GM19395 (cell line): Measurements from ENCODE around the gene LRRC1.
"Not testable (repeated sequence)": the region's sequence is repeated elsewhere in the genome, so short reads cannot be mapped to it uniquely, and the experiment has no call there.

Experiments used
- ATAC-seq: cut with Tn5 transposase; IDR thresholded peaks from one replicate; pipeline ENCODE4 v1.9.1; 2021; ENCODE audit warnings: mild to moderate bottlenecking, moderate library complexity; ENCODE audit not compliant: unreplicated experiment

LRRC1 gene

DNA sequence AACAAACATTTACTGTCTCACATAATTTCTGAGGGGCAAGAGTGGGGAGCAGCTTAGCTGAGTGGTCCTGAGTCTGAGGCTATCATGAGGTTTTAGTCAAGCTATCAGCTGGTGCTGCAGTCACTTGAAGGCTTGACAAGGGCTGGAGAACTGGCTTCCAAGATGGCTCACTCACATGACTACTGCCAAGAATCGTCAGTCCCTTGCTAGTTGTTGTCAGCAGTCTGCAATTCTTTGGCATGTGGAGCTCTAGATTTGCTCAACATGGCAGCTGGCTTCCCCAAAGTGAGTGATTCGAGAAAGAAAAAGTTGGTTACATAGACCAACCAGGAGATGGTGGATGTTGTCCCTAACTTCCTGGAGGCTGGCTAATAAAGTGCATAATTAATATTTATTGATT lies 2.8 kb upstream of the LRRC1 start:
- ATAC-seq: no peak

DNA sequence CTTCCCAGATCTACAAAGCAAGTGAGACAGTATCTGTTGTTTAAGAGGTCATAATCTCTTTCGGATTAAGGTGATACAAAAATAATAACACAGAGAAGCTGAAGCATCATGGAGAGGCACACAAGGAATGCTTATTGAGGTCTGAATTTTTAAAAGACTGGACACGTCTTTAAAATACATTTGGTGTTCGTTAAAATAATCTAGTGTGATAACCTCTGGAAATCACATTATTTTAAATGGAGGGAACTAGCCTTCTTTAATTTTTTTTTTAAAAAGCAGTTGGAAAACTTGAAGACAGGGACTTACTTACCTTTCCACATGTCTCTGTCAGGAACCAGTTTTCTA lies 1.9 kb upstream of the LRRC1 start:
- no peak for ATAC-seq

DNA sequence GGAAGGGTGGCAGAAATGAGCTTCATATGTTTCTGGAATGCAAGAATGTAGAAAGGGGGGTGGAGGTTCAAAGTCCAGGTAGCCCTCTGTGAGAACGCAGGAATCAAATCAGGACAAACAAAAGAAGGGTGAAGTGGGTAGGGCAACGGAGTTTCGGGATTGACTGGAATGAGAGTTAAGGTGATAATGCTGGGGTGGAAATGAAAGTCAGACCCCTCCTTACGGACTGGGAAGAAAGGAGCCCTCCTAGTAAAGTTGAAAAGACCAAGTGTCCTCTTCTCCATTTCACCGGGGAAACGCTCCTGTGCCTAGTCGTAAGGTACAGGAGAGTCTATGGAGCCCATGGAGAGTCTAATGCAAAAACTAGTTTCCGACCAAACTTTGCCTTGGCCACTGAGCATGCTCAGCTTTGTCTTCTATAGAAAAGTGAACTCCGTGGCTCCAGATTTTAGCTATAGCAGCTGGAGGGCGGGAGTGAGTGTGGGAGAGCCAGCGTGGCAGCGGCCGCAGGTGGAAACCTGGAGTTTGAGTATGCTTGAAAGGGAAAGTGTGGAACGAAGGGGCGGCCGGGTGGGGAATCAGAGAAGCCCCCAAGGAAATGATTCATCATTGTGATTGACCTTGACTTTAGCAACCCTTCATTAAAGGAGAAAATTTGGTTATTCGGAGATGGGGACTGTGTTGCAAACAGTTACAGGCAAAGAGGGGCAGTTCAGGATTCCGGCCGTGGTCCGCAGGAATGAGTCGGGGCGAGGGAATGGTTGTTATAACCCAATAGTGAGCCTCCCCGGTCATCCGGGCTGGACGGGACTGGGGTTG lies 1.3 kb upstream of the LRRC1 start:
- peak; percentile 28 for ATAC-seq

DNA sequence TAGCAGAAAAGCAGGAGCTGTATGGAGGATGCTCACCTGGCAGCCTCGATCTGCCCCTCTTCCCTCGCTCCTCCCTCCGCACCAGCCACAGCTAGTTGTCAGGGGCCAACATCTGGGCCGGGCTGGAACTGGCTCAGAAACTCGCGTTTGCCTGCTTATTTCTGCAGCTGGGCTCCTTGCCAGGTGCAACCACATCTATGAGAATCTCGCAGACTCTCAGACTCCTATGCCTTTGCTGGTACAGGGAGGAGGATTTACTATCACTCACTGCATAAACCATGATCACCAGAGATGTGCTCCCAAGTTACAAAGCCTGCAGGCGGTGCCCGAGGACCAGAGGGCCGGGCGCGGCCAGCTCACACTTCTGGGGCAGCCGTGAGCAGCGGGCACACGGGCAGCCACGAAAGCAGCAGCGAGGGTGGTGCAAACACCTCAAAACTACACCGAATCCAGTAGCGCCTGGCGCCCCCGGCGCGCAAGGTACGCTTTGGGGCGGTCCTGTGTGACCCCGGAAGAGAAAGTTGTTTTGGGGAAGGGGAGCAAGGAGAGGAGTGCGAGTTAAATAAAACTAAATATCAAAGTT lies 577 bp upstream of the LRRC1 start:
- peak; percentile 63 for ATAC-seq

DNA sequence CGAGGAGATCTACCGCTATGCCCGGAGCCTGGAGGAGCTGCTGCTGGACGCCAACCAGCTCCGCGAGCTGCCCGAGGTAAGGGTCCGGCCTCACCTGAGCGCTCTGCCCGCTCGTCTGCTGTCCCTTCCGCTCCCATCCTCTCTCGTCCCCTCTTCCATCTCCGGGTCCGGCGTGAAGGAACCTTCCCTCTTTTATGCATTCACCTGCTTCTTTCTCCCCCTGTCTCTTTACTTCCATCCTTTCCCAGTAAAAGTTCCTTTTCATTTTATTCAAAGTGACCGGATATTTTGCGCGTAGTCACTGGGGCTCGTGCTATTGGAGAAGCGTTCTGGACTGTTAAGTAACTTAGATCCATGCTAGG lies 516 bp downstream of the LRRC1 start:
- ATAC-seq: peak; percentile 24

DNA sequence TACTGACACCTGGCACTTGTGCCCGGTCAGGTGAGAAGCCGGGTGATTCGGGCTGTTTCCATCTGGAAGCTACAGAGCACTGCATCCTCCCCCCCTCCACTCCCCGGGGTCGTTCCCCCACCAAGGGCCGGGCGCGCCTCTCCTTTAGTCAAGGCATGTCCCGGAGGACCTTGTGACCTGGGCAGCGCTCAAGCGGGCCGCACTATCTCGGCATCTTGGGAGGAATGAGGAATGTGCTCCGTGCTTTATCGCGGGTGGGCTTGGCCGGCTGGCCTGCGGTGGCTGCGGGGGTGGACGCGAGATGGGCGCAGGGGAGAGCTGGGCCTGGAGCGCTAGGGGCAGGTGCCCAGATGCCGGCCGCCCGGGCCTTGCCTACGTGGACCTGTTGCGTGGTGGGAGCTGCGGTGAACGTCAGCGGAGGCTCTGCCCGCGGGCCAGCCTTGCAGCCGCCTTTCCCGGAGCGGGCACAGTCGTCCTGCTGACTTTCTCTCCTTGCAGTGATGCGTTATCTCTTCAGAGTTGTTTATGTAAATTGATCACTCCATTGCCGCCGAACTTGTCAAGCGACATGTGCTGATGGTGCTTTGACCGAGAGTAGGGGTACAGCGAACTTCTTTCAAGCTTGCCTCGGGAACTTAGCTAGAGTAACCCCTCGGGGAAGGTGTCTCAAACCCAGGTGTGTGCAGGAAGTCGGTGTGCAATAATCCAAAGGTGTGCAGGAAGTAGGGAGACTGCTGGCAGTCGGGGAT lies 1.1 kb downstream of the LRRC1 start:
- ATAC-seq: no peak

DNA sequence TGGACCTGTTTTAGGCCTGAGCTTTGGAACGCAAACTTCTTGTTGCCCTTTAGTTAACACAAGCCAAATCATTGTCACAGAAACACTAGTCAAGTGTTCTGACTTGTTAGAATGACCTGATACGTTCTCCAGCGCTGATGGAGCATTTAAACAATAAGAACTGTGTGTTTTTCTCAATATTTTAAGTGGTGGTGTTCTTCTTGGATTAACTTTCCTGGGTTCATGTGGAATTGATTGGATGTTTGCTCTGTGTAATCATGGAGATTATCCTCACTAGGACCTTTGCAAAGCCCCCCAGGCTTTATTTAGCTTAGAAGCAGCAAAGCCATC lies 1.6 kb downstream of the LRRC1 start:
- ATAC-seq: no peak

DNA sequence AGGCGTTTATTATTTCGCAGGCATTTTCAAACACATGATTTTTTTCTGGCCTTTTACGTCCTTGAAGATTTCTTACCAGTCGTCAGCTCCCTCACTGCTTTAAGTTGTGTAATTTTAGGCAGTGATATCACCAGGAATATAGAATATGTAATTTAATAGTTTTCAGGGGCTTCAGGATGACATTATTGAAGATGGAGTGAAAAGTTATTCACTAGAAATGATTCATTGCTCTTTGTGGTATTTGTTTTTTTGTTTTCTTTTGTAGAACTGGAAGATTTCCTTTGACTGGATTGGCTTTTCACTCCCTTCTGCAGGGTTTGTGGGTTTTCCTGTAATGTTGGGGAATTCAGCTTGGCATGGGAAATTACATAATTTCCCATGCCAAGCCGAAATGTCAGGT lies 2.0 kb downstream of the LRRC1 start:
- no peak for ATAC-seq

DNA sequence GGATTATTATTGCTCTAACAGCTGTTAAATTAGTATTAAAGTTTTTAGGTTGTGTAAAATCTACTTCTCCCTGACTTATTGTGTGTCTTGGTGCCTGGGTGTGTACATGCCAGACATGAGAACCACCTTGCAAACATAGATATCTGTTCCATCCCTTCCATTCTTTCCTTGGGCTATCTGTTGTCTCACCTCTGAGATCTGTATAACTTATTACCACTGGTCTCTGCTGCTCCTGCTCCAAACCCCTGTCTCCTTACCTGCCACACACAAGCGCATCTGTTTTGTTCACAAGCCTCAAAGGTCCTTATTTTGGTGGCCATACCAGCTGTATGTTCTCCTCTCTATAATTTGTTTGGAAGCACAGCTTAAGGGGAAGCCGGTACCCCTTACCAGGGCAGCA lies 2.5 kb downstream of the LRRC1 start:
- ATAC-seq: no peak

DNA sequence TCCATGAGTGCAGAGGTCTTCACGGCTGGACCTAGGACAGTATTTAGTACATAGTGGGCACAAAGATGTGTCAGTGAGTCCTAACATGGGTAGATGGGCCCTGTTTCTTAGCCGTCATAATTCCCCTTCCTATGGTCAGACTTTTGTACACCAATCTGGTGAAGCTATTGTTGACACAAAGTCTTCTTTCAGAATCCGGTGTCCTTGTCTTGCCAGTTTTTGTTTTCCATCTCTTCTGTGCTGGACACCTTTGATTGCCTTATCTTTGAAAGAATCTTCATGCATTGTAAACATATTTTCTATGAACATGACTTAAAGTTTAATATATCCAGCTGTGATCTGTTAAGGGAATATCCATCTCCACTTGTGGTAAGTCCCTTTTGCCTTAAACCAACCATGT lies 4.5 kb downstream of the LRRC1 start:
- ATAC-seq: no peak

DNA sequence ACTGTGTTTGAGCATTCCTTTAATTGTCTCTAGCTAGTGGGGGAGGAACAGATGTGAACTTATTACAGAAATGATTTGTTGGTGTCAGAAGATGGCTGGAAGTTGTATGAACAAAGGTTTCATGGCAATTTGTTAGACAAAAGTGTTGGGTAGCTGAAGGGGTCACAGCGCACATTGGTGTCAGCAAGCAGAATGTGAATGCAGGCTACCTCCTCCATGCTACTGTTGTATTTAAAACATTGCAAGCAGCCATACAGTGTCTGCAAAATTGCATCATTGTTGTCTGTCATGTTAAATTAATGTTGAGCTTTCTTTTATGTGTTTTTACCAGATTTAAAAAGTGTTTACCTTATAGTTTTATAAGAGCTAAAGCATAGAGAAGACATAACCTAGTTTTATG lies 6.2 kb downstream of the LRRC1 start:
- no peak for ATAC-seq

DNA sequence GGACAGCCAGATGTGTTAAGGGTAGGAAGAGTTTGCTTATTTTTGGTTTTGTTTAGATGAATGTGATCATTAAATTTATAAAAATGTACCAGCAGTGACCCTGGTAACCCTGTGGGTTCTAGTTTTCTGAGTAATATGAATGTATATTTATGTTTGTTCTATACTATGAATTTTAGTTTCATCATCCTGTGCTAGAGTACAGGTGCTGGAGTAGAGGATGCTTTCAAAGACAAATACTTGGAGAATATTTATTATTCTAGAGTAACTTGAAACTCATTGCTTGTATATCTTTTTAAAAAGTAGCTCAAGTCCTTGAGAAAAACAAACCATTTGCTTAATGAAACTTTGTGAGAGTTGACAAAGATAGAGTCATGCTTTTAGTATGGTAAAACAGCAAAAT lies 7.8 kb downstream of the LRRC1 start:
- ATAC-seq: no peak

DNA sequence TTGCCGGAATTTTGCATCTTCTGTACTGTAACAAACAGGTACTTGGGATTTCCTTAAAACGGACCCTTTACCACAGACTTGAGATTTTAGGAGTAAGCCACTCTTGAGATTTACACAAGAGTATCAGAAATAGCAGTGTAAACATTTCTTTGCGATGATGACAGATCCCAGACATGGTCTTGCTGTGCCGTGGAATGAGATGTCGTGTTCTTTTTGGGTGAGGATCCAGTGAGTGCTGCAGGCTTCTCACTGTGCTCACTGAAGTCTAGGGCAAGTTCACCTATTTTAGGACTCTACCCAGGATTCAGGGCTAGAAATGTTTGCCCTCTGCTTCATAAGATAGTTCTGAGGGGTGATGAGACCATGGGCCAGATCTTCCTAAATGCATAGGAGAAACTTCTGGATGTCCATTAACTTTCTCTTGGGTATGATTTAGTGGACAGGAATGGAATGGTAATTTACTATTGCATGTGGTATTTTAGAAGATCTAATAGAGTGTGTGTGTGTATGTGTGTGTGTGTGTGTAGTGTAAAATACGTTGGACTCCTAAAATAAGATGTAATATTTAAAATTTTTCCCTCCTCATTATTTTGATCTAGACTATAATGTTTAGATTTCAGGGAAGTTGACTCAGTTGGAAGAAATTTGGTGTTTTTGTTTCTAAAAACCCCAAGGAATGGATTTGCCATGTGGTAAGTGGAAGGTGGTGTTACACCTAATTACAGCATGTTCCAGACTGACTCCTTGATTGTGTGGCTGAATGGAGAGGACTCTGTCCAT lies 8.5 kb downstream of the LRRC1 start:
- ATAC-seq: no peak

DNA sequence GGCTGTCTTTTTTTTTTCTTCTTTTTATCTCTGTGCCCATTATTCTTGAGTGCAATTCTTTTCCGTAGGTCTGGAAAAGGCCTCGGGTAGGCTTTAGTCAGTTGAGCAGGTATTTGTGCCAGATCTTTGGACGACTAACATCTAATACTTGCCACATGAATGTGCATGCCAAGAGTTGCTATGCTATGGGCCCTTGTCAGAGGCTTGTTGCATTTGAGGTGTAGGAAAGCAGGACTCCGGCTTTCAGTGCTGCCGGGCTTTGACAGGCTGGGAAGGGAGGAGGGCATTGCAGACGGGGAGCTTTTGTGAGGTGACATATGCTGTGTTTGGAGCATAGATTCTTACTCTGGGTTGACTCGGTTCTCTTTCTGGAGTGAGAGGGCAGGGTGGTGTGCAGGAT lies 10.2 kb downstream of the LRRC1 start:
- ATAC-seq: no peak

DNA sequence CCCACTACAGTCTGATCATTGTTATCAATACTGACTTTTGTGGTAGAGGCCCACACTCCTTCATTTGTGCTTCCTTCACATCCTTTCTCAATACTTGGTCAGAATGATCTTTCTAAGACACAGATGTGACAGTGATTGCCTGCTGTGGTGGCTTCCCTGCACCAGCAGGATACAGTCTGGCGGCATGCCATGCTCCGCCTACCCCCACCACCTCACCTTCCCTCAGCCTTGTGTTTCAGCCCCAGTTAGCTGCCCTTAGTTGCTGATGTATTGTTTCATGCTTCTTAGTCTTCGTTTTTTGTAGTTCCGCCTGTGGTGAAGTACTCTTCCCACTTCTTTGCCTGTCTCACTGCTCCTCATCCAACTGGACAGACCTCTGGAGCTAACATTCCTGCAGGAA lies 10.9 kb downstream of the LRRC1 start:
- ATAC-seq: no peak

DNA sequence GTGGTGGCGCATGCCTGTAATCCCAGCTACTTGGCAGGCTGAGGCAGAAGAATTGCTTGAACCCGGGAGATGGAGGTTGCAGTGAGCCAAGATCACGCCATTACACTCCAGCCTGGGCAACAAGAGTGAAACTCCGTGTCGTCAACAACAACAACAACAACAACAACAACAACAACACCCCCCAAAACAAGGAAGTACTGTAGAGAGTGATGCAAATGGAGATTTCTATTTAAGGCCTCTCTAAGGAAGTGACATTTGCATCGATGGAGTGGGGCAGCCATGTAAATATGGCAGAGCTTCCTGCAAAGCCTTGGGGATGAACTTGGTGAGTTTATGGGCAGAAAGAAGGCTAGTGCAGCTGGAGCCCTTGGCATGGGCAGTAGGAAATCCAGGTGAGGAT lies 12.8 kb downstream of the LRRC1 start:
- ATAC-seq: not testable (repeated sequence)

DNA sequence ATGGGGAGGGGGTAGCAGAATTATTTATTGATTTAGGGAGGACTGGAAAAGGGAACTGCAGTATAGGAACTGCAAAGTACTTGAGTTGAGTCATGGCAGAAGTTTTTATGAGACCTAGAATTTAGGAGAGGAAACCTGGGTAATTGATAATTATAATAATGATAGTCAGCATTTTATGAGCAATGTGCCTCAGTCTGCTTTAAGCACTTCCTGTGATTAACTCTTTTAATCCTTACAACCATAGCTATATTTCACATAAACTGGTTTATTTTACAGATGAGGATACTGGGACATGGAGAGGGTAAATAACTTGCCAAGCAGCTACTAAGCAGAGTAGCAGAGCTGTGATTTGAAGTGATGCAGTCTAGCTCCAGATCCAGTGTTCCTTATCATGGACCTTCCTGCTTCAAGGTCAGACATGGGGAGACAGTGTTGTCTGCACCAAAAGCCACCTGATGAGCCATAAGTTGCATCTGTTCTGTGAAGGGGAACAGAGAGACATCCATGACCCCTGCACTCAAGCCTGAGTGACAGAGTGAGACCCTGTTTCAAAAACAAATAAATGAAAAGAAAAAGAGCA lies 13.6 kb downstream of the LRRC1 start:
- no peak for ATAC-seq

DNA sequence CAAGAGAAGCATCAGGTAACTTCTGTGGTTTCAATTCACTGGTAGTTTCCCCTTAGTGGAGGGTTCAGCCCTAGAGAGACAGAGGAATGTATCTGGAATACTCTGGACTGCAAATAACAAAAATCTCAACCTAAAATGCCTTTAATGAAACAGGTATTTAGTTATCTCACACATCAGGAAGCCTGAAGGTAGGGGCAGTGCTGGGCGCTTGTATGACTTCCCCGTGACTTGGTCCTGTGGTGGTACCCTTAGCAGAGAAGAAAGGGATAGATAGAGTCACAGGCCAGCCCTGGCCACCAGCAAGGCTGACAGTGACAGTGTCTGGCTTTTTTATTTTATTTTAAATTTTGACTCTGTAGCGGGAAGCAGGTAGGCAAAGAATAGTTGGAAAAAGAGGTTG lies 14.9 kb downstream of the LRRC1 start:
- ATAC-seq: no peak

DNA sequence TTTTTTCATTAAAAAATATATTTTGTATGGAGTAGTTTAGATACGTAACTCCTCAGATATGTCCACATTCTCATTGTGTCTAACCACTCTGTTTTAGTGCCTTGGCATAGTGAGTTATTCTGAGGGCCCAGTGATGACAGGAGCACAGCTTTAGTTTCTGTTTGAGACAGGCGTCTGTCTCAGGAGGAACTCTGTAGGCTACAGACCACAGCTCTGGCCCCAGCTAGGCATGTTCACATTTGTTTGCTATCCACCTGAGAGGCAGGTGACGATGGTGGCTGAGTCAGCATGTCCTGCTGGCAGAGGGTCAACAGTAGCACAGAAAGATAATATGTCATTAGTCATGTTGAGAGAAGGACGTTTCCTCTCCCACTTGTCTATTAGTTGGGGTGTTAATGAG lies 16.3 kb downstream of the LRRC1 start:
- ATAC-seq: peak; percentile 92

DNA sequence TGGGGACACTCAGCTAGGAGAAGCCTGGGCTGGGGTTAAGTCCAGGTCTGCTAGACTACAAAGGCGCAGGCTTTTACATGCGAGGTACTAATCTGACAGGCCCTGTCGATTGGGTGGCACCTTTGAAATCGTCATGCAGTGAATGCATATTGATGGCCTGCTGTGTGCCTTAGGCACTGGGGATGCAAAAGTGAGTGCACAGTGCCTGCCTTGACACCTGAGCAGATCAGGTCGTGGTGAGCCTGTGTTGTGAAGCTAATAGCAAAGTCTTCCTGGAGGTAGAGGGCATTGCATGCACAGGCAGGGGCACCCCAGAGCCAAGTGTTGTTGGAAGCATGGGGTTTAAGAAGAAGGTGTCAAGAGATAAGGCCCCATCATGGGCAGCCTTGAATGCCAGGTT lies 16.9 kb downstream of the LRRC1 start:
- no peak for ATAC-seq

DNA sequence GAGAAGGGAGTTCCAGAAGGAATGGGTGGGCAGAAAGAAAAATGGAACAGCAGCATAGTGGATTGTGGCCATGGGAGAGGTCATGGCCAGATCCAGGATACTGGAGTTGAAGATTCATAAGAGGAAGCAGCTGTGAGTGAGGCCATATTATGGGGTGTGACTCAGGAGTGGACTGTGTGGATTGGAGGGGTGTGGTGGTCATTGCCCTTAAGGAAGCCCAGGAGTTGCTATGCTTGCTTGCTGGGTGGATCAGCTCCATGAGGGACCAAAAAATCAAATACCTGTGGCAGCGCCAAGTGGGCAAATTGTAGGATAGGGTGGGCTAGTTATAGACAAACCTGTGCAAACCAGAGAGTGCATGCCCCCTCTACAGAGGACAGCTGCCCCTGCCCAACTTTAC lies 18.3 kb downstream of the LRRC1 start:
- no peak for ATAC-seq
